DOHH2 (cell line): ENCODE results near the gene USP6NL.

Experiments
- EZH2phosphoT487 ChIP-seq: fragments of 200-600 bp; sonication (generic); IDR thresholded peaks from 2 replicates; pipeline ENCODE4 v1.6.1; 2017; ENCODE audit warnings: borderline replicate concordance, mild to moderate bottlenecking, antibody characterized with exemption, low read length, moderate library complexity, mixed read lengths
- TF ChIP-seq, protein P1 (sequence below): fragments of 200-600 bp; sonication (generic); IDR thresholded peaks from one replicate; pipeline ENCODE4 v1.5.1; 2014; ENCODE audit warnings: antibody characterized with exemption, mild to moderate bottlenecking, low read depth, low read length; ENCODE audit not compliant: poor library complexity, severe bottlenecking

DNA sequence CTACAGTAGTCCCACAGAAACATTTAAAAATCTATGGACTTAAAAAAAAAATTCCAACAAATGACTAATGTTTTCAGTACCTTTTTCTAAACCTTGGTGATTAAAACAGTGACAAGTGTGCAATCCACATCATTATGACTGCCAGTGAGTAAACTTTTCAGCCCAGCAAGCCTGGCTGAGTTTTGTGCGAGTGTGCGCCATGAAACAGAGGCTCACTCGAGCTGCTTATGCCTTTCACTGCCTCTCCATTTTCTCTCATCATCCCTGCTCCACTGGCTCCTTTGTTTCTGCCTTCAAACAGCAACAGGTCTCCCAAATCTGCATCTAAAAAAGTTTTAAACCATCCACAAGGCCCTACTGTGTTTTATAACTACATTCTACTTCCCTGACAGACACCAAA is 105.8 kb downstream of the USP6NL start:
- TF ChIP-seq, protein P1, sequence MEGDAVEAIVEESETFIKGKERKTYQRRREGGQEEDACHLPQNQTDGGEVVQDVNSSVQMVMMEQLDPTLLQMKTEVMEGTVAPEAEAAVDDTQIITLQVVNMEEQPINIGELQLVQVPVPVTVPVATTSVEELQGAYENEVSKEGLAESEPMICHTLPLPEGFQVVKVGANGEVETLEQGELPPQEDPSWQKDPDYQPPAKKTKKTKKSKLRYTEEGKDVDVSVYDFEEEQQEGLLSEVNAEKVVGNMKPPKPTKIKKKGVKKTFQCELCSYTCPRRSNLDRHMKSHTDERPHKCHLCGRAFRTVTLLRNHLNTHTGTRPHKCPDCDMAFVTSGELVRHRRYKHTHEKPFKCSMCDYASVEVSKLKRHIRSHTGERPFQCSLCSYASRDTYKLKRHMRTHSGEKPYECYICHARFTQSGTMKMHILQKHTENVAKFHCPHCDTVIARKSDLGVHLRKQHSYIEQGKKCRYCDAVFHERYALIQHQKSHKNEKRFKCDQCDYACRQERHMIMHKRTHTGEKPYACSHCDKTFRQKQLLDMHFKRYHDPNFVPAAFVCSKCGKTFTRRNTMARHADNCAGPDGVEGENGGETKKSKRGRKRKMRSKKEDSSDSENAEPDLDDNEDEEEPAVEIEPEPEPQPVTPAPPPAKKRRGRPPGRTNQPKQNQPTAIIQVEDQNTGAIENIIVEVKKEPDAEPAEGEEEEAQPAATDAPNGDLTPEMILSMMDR, result no peak
- no peak for TF ChIP-seq EZH2phosphoT487
